HEK293T (cell line): ENCODE measurements around the gene TDP1.

Source experiments
- CTCF ChIA-PET: fragments of 350-600 bp; formaldehyde crosslinking; extraction: SDS; loops from one replicate; lab custom pipeline; 2021; ENCODE audit warnings: antibody characterized with exemption, inconsistent platforms; lab: Yijun Ruan, JAX
- POLR2A ChIA-PET: fragments of 350-600 bp; formaldehyde crosslinking; extraction: SDS; loops from one replicate; lab custom pipeline; 2020; ENCODE audit warnings: antibody characterized with exemption, inconsistent platforms; lab: Yijun Ruan, JAX
- DNase-seq: peaks from one replicate; pipeline ENCODE4 v3.0.0; 2012; ENCODE audit warnings: mixed read lengths; ENCODE audit errors: extremely low spot score
- ARNT ChIP-seq: fragments of 450-650 bp; IDR thresholded peaks from 2 replicates; pipeline ENCODE4 v1.6.1; 2017; ENCODE audit warnings: mild to moderate bottlenecking
- BHLHE40 ChIP-seq: fragments of 450-650 bp; IDR thresholded peaks from 2 replicates; pipeline ENCODE4 v1.6.1; 2016; ENCODE audit warnings: mild to moderate bottlenecking, moderate library complexity, borderline replicate concordance
- CTBP1 ChIP-seq: fragments of 450-650 bp; IDR thresholded peaks from 2 replicates; pipeline ENCODE4 v1.6.1; 2016; ENCODE audit warnings: borderline replicate concordance
- ELF4 ChIP-seq: fragments of 450-650 bp; IDR thresholded peaks from 2 replicates; pipeline ENCODE4 v1.6.1; 2017; ENCODE audit warnings: antibody characterized with exemption
- FOXA1 ChIP-seq: fragments of 450-650 bp; IDR thresholded peaks from 2 replicates; pipeline ENCODE4 v1.6.1; 2016; ENCODE audit warnings: mild to moderate bottlenecking
- FOXK2 ChIP-seq: fragments of 450-650 bp; IDR thresholded peaks from 2 replicates; pipeline ENCODE4 v1.6.1; 2016; ENCODE audit warnings: mild to moderate bottlenecking
- FOXM1 ChIP-seq: fragments of 450-650 bp; IDR thresholded peaks from 2 replicates; pipeline ENCODE4 v1.6.1; 2017; ENCODE audit warnings: mild to moderate bottlenecking, borderline replicate concordance
- HDGF ChIP-seq: fragments of 450-650 bp; IDR thresholded peaks from 2 replicates; pipeline ENCODE4 v1.6.1; 2017; ENCODE audit warnings: antibody characterized with exemption, borderline replicate concordance
- L3MBTL2 ChIP-seq: fragments of 450-650 bp; conservative IDR thresholded peaks from 2 replicates; pipeline ENCODE4 v1.6.1; 2016; ENCODE audit warnings: mild to moderate bottlenecking
- LEF1 ChIP-seq: fragments of 450-650 bp; IDR thresholded peaks from 2 replicates; pipeline ENCODE4 v1.6.1; 2017; ENCODE audit warnings: mild to moderate bottlenecking, borderline replicate concordance
- NFRKB ChIP-seq: fragments of 450-650 bp; IDR thresholded peaks from 2 replicates; pipeline ENCODE4 v1.6.1; 2016; ENCODE audit warnings: mild to moderate bottlenecking, moderate library complexity
- SP1 ChIP-seq: fragments of 450-650 bp; IDR thresholded peaks from 2 replicates; pipeline ENCODE4 v1.6.1; 2017
- SUZ12 ChIP-seq: fragments of 450-650 bp; IDR thresholded peaks from 2 replicates; pipeline ENCODE4 v1.6.1; 2016; ENCODE audit warnings: mild to moderate bottlenecking
- TARDBP ChIP-seq: fragments of 450-650 bp; IDR thresholded peaks from 2 replicates; pipeline ENCODE4 v1.6.1; 2016
- ZNF384 ChIP-seq: fragments of 450-650 bp; IDR thresholded peaks from 2 replicates; pipeline ENCODE4 v1.6.1; 2016
- TF ChIP-seq, protein P1 (sequence below): fragments of 450-650 bp; IDR thresholded peaks from 2 replicates; pipeline ENCODE4 v1.6.1; 2016

TDP1 gene

DNA sequence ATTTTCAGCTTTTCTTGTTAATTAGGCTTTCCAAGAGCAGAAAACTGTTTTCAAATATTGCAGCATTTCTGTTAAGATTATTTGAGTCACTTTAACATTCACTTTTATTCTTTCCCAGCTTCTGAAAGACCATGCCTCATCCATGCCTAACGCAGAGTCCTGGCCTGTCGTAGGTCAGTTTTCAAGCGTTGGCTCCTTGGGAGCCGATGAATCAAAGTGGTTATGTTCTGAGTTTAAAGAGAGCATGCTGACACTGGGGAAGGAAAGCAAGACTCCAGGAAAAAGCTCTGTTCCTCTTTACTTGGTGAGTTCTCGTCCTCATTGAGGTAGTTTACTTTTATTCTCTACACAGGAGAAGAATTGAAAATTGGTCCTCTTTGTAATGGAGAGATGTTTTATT, 33.1 kb downstream of the TDP1 start:
- POLR2A ChIA-PET: no interaction called here

DNA sequence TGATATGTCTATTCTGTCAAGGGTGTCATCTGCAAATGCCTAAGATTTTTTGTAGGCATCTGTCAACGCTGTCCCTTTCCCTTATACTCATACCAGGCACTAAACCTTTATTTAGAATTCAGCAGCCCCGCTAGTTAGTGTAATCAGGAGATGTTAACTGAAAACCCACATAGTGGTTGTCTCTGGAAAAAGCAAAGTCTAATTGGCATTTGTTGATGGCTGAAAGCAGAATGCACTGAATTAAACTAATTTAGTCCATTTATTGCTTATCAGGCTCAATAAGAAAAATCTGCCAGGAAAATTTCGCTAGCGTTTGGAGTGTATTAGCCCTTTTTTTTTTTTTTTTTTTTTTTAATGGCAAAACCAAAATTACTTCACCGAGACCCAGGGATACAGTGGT, 34.5 kb downstream of the TDP1 start:
- POLR2A ChIA-PET: no interaction called here

More for the DNA sequence above, 33.1 kb downstream of the TDP1 start:
- no peak for DNase-seq
- TF ChIP-seq FOXK2 (no peak), FOXM1 (no peak), TARDBP (no peak), CTBP1 (no peak), BHLHE40 (no peak), FOXA1 (no peak), LEF1 (no peak), HDGF (no peak), ARNT (no peak), SUZ12 (no peak), NFRKB (no peak), L3MBTL2 (no peak), SP1 (no peak), ZNF384 (no peak), ELF4 (no peak)
- TF ChIP-seq, protein P1, sequence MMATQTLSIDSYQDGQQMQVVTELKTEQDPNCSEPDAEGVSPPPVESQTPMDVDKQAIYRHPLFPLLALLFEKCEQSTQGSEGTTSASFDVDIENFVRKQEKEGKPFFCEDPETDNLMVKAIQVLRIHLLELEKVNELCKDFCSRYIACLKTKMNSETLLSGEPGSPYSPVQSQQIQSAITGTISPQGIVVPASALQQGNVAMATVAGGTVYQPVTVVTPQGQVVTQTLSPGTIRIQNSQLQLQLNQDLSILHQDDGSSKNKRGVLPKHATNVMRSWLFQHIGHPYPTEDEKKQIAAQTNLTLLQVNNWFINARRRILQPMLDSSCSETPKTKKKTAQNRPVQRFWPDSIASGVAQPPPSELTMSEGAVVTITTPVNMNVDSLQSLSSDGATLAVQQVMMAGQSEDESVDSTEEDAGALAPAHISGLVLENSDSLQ: no peak
- CTCF ChIA-PET: interaction anchor here (1.0 kb wide), 1 partner anchor 15 kb away, joined by 5 read pairs; no protein-coding TSS in a partner anchor

GRCh38 chr14:89990623-89991275, 35.0 kb downstream of the TDP1 start:
- CTCF ChIA-PET: no interaction called here
- DNase-seq: no peak
- POLR2A ChIA-PET: no interaction called here
- TF ChIP-seq FOXA1 (no peak), FOXM1 (no peak), HDGF (no peak), FOXK2 (no peak), CTBP1 (no peak), LEF1 (no peak), ZNF384 (no peak), SP1 (no peak), BHLHE40 (no peak), NFRKB (no peak), ARNT (no peak)
- TF ChIP-seq, protein P1: no peak

More for the DNA sequence above, 34.5 kb downstream of the TDP1 start:
- CTCF ChIA-PET: no interaction called here
- no peak for TF ChIP-seq L3MBTL2
- no peak for TF ChIP-seq FOXK2
- no peak for TF ChIP-seq ELF4
- TF ChIP-seq FOXA1: no peak
- TF ChIP-seq HDGF: no peak
- TF ChIP-seq ARNT: no peak
- no peak for TF ChIP-seq ZNF384
- DNase-seq: no peak

DNA sequence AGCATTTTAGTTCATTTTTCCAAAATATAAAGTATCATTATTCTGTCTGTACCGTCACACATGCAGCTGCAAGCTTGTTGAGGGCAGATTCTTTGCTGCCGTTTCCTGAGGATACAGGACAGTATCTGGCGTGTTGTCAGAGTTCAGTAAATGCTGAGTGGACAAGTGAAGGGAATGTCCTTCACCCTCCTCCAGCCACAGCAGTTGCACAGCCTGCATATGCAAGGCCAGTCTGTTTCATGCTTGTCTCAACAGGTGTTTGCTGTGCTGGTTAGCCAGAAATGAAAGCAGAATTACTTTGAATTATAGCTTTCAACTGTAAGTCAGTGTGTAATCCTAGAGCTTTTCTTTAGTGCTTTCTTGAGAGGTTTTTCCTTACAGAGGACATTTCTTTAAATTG, 36.5 kb downstream of the TDP1 start:
- no peak for TF ChIP-seq FOXM1
- TF ChIP-seq ARNT: no peak
- TF ChIP-seq, protein P1: no peak
- TF ChIP-seq SUZ12: no peak
- no peak for TF ChIP-seq LEF1
- TF ChIP-seq FOXK2: no peak
- TF ChIP-seq TARDBP: no peak
- no peak for TF ChIP-seq HDGF
- TF ChIP-seq ZNF384: no peak
- no peak for TF ChIP-seq FOXA1
- ChIA-PET POLR2A (no interaction called here), CTCF (interaction anchor here (0.8 to 1.5 kb wide), 2 partner anchors 19 to 243 kb away, joined by 3 to 8 read pairs; no protein-coding TSS in a partner anchor)
- no peak for DNase-seq

- ChIA-PET CTCF (no interaction called here), POLR2A (no interaction called here)
- DNase-seq: no peak
- TF ChIP-seq SP1 (no peak), HDGF (no peak), FOXM1 (no peak)
Observed at GRCh38 chr14:89996963-89997362, 41.2 kb downstream of the TDP1 start.

- POLR2A ChIA-PET: no interaction called here
- no peak for DNase-seq
- TF ChIP-seq L3MBTL2 (no peak), FOXA1 (no peak), BHLHE40 (no peak), SUZ12 (no peak), HDGF (no peak), TARDBP (no peak)
- TF ChIP-seq, protein P1: no peak
- CTCF ChIA-PET: no interaction called here
Observed at GRCh38 chr14:90000935-90001334, 45.2 kb downstream of the TDP1 start.
